ENCODE data around the gene TTBK2. TPM values are rescaled to one million over a fixed set of nuclear protein-coding genes. Genes with fewer than 3 reads are reported as not detected.

TTBK2 gene
- polyA plus RNA-seq, 1 donor from 2014 or later: 15.2 TPM

DNA sequence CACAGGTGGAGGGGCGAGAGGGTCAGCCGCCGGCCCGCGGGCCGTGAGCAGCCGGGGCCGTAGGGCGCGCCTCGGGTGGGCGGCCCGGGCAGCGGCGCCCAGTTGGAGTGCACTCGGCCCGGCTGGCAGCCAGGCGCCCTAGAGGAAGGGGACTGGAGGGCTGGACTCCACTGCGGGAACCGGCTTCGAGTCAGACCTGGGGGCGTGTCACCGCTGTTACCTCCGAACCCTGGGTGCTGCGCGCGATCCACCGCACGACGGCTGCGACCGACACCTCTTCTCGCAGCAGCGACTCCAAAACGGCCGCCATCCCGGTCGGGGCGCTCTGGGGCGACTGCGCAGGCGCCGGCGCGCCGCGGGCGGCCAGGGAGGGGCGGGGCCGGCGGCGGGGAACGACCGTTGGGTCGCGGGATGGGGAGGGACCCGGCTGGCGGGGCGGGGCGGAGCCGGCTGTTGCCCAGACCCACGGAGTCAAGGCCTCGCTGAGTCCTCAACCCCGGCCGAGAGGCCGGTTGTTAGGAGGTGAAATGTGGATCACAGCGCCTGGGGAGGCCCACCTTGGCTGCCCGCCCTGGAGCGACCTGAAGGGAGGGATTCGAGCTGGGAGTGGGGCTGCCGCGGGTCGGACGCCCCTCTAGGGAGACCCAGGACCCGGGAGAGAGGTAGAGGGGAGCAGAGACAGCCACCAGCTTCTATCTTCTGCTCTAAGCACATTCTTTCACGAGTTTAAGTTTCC, 183.6 kb downstream of the TTBK2 start, which contains the start of gene CDAN1:
CDAN1 (minus strand) TSS at position 336 of the 736 bp plus-strand sequence; CDS start at position 310, 26 bp downstream.
- H3K27ac ChIP-seq (ENCODE audit: low read length): peak within 1 kb of the TSS; percentile 76
- H3K9ac ChIP-seq (ENCODE audit: low read length): peak within 1 kb of the TSS; percentile 82
- H4K20me1 ChIP-seq (ENCODE audit: insufficient read depth): no peaks in the 10 kb centered on the region
- no peaks in the 10 kb centered on the region for H3K9me3 ChIP-seq (ENCODE audit: low read length)
- H3K27me3 ChIP-seq (ENCODE audit: insufficient read depth, low read depth, low read length): no peaks in the 10 kb centered on the region
- peaks cover 8% of the 10 kb centered on the region for H3K79me2 ChIP-seq (replicated peaks; ENCODE audit: insufficient read depth, low read length)
- H3K36me3 ChIP-seq (ENCODE audit: insufficient read depth, low read length): no peaks in the 10 kb centered on the region
- peak within 1 kb of the TSS; percentile 80 for H3K4me3 ChIP-seq (ENCODE audit: low read length)
- H3K9me2 ChIP-seq (ENCODE audit: insufficient read depth, low read length): no peaks in the 10 kb centered on the region
- peak within 1 kb of the TSS; percentile 71 for H3K4me2 ChIP-seq (ENCODE audit: low read length)
- H2AFZ ChIP-seq (ENCODE audit: low read depth, low read length): peak within 1 kb of the TSS; percentile 96
- TF ChIP-seq TAF1 (IDR thresholded peaks at IDR 0.05; ENCODE audit: low read depth): no peak
- peak; percentile 42 for TF ChIP-seq SMC3 (conservative IDR thresholded peaks at IDR 0.05; ENCODE audit: poor library complexity)
- TF ChIP-seq, protein P1, sequence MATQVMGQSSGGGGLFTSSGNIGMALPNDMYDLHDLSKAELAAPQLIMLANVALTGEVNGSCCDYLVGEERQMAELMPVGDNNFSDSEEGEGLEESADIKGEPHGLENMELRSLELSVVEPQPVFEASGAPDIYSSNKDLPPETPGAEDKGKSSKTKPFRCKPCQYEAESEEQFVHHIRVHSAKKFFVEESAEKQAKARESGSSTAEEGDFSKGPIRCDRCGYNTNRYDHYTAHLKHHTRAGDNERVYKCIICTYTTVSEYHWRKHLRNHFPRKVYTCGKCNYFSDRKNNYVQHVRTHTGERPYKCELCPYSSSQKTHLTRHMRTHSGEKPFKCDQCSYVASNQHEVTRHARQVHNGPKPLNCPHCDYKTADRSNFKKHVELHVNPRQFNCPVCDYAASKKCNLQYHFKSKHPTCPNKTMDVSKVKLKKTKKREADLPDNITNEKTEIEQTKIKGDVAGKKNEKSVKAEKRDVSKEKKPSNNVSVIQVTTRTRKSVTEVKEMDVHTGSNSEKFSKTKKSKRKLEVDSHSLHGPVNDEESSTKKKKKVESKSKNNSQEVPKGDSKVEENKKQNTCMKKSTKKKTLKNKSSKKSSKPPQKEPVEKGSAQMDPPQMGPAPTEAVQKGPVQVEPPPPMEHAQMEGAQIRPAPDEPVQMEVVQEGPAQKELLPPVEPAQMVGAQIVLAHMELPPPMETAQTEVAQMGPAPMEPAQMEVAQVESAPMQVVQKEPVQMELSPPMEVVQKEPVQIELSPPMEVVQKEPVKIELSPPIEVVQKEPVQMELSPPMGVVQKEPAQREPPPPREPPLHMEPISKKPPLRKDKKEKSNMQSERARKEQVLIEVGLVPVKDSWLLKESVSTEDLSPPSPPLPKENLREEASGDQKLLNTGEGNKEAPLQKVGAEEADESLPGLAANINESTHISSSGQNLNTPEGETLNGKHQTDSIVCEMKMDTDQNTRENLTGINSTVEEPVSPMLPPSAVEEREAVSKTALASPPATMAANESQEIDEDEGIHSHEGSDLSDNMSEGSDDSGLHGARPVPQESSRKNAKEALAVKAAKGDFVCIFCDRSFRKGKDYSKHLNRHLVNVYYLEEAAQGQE (IDR thresholded peaks at IDR 0.05; ENCODE audit: borderline replicate concordance): no peak
- peak; percentile 74 for TF ChIP-seq MXI1 (conservative IDR thresholded peaks at IDR 0.05; ENCODE audit: poor library complexity, severe bottlenecking)
- no peak for TF ChIP-seq EP300 (conservative IDR thresholded peaks at IDR 0.05; ENCODE audit: poor library complexity, severe bottlenecking)
- no peak for TF ChIP-seq RAD21 (conservative IDR thresholded peaks at IDR 0.05)
- peak; percentile 78 for TF ChIP-seq POLR2AphosphoS5 (IDR thresholded peaks at IDR 0.05)
- TF ChIP-seq, protein P2, sequence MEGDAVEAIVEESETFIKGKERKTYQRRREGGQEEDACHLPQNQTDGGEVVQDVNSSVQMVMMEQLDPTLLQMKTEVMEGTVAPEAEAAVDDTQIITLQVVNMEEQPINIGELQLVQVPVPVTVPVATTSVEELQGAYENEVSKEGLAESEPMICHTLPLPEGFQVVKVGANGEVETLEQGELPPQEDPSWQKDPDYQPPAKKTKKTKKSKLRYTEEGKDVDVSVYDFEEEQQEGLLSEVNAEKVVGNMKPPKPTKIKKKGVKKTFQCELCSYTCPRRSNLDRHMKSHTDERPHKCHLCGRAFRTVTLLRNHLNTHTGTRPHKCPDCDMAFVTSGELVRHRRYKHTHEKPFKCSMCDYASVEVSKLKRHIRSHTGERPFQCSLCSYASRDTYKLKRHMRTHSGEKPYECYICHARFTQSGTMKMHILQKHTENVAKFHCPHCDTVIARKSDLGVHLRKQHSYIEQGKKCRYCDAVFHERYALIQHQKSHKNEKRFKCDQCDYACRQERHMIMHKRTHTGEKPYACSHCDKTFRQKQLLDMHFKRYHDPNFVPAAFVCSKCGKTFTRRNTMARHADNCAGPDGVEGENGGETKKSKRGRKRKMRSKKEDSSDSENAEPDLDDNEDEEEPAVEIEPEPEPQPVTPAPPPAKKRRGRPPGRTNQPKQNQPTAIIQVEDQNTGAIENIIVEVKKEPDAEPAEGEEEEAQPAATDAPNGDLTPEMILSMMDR (IDR thresholded peaks at IDR 0.05; ENCODE audit: poor library complexity, severe bottlenecking): peak; percentile 44
- no peak for TF ChIP-seq EZH2 (IDR thresholded peaks at IDR 0.05; ENCODE audit: borderline replicate concordance, insufficient read depth, low read length, poor library complexity, severe bottlenecking)
- H3F3A ChIP-seq (ENCODE audit: insufficient read depth, low read length, poor library complexity, severe bottlenecking): no peaks in the 10 kb centered on the region

DNA sequence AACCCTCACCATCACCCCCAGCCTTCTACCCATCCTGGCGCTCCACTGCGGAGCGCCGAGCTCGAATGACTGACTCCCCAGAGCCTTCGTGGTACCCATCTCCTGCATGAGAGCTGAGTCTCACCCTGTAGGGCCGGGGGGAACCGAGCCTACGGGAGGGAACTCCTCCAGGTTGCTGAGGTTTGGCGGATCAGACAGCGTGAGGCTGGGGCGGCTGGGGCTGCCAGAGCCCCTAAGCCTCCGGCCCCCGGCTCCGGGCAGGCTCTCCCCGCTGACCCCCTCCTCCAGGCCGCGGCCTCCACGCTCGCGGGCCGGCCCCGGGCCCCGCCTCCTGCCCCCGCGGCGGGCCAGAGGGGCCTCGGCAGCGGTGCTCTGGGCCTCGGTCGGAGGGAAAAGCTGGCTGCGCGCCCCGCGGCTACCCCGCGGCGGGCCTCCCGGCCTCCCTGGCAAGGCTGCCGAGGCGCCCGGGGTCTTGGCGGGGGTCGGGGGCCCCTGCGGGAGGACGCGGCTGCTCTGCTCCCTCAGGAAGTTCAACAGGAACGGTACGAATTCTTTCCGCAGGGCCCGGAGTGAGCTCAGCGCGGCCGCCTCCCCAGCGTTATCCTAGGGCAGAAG, 184.3 kb downstream of the TTBK2 start:
- Histone ChIP-seq H3K27ac (ENCODE audit: low read length) (peak overlapping the region; percentile 56), H3K27me3 (ENCODE audit: insufficient read depth, low read depth, low read length) (no peaks in the 10 kb centered on the region), H3K9ac (ENCODE audit: low read length) (peak overlapping the region; percentile 82), H4K20me1 (ENCODE audit: insufficient read depth) (no peaks in the 10 kb centered on the region), H3K36me3 (ENCODE audit: insufficient read depth, low read length) (no peaks in the 10 kb centered on the region), H3K9me2 (ENCODE audit: insufficient read depth, low read length) (no peaks in the 10 kb centered on the region), H3K9me3 (ENCODE audit: low read length) (no peaks in the 10 kb centered on the region), H3K79me2 (replicated peaks; ENCODE audit: insufficient read depth, low read length) (peaks cover 8% of the 10 kb centered on the region), H3F3A (ENCODE audit: insufficient read depth, low read length, poor library complexity, severe bottlenecking) (no peaks in the 10 kb centered on the region), H3K4me2 (ENCODE audit: low read length) (peak overlapping the region; percentile 71), H3K4me3 (ENCODE audit: low read length) (peak overlapping the region; percentile 80), H2AFZ (ENCODE audit: low read depth, low read length) (no peak overlapping the region)
- no peak for TF ChIP-seq POLR2AphosphoS5 (IDR thresholded peaks at IDR 0.05)
- TF ChIP-seq TAF1 (IDR thresholded peaks at IDR 0.05; ENCODE audit: low read depth): peak; percentile 13
- TF ChIP-seq, protein P2 (IDR thresholded peaks at IDR 0.05; ENCODE audit: poor library complexity, severe bottlenecking): no peak
